Stomach (tissue), 9 donors: ENCODE measurements around the gene MB21D2. TPM values are rescaled to one million over a fixed set of nuclear protein-coding genes. Genes with fewer than 3 reads are reported as not detected.

ENCODE experiments used
- DNase-seq, 2 donors: peaks; one replicate each; pipeline versions ENCODE4 v3.0.0 to v3.0.0-alpha.2; 2013 to 2019
- H3K27ac ChIP-seq, 5 donors: fragments of 200-600 bp in 4 of 5; sonication (generic) in 4 of 5; one replicate each; pipeline ENCODE4 v1.5.1; 2013 to 2019; ENCODE audit warnings: mild to moderate bottlenecking in 1 of 5, moderate library complexity in 1 of 5
- H3K27me3 ChIP-seq, 3 donors: fragments of 200-600 bp; sonication (generic); one replicate each; pipeline ENCODE4 v1.5.1; 2017 to 2019; ENCODE audit warnings: mixed run types in 1 of 3
- H3K36me3 ChIP-seq, 4 donors: fragments of 200-600 bp; sonication (generic); 1 replicate in 3 of 4; 2 replicates in 1 of 4; pipeline ENCODE4 v1.5.1; 2016 to 2019
- H3K4me1 ChIP-seq, 4 donors: fragments of 200-600 bp; sonication (generic); one replicate each; pipeline ENCODE4 v1.5.1; 2016 to 2019
- H3K4me3 ChIP-seq, 4 donors: fragments of 200-600 bp; sonication (generic) in 3 of 4; one replicate each; pipeline ENCODE4 v1.5.1; 2016 to 2019; ENCODE audit warnings: mild to moderate bottlenecking in 1 of 4
- H3K9me3 ChIP-seq, 4 donors: fragments of 200-600 bp; sonication (generic); one replicate each; pipeline ENCODE4 v1.5.1; 2016 to 2019
- CTCF ChIP-seq, 7 experiments: fragments of 450-650 bp in 4 of 7; fragments of 200-600 bp in 3 of 7; sonication (generic) in 3 of 7; IDR thresholded peaks; one replicate each; pipeline ENCODE4 v1.5.1; 2016 to 2019; ENCODE audit warnings: antibody characterized with exemption in 7 of 7, control low read depth in 2 of 7, mild to moderate bottlenecking in 1 of 7
- EP300 ChIP-seq: sonication (generic); formaldehyde crosslinking; IDR thresholded peaks from one replicate; pipeline ENCODE4 v1.6.1; 2017; ENCODE audit warnings: antibody characterized with exemption
- POLR2A ChIP-seq, 4 donors: fragments of 450-650 bp; IDR thresholded peaks; one replicate each; pipeline ENCODE4 v1.6.1; 2016; ENCODE audit warnings: antibody characterized with exemption in 4 of 4, control low read depth in 2 of 4, mild to moderate bottlenecking in 1 of 4, moderate library complexity in 1 of 4
- POLR2AphosphoS5 ChIP-seq, 3 donors: sonication (generic); formaldehyde crosslinking; IDR thresholded peaks; one replicate each; pipeline ENCODE4 v1.6.1; 2016; ENCODE audit warnings: antibody characterized with exemption in 3 of 3
- WGBS, 5 donors: extraction: QIAGEN DNeasy Blood & Tissue Kit in 3 of 5; methylation state at CpG; one replicate each; pipeline versions ENCODE4 v1.1.5 to v1.1.7; 2013 to 2018; 5-methylcytosine and 5-hydroxymethylcytosine counted together
- intact Hi-C: fragments of 100-400 bp; cut with DNase I; formaldehyde crosslinking; loops from one replicate; pipeline ENCODE4 v1.15.1; 2023; ENCODE audit warnings: low total_unique reads
- polyA plus RNA-seq, 3 donors: library from polyadenylated mRNA; stranded (reverse); fragments of 200-250 nt; gene quantifications; one replicate each; pipeline ENCODE4 v1.2.3, GENCODE V29; 2013
- total RNA-seq, 5 donors: library from RNA; depleted of rRNA; stranded (reverse); fragments of >200 nt; gene quantifications; one replicate each; pipeline versions ENCODE4 v1.1.0 to v1.2.3, GENCODE V29; 2014 to 2016
- donor health status: healthy with polysubstance abuse.
- donor health status: Bipolar disorder and iron deficiency.
- donor health status: healthy.

MB21D2 gene
- total and polyA plus RNA-seq, 8 donors = 0.45 to 15.1 (median 2.0) TPM

GRCh38 chr3:192747746-192748145 is 169.9 kb downstream of the MB21D2 start:
- Histone ChIP-seq H3K36me3 (no peaks in the 10 kb centered on the region), H3K27ac (no peak overlapping the region), H3K4me1 (no peaks in the 10 kb centered on the region), H3K9me3 (no peaks in the 10 kb centered on the region), H3K27me3 (no peaks in the 10 kb centered on the region), H3K4me3 (no peak overlapping the region)
- DNase-seq = no peak
- TF ChIP-seq CTCF (IDR thresholded peaks at IDR 0.05) = no peak
- no peak for TF ChIP-seq POLR2AphosphoS5 (IDR thresholded peaks at IDR 0.05)
- 32 to 45% (median 38%) methylated on average over 3 of the region's 3 CpGs for WGBS, 5 donors
- intact Hi-C loops = no loop called here

GRCh38 chr3:192747145-192747544 is 170.5 kb downstream of the MB21D2 start:
- no peak for DNase-seq
- Histone ChIP-seq H3K36me3 (no peaks in the 10 kb centered on the region), H3K4me3 (no peak overlapping the region), H3K27me3 (no peaks in the 10 kb centered on the region), H3K9me3 (no peaks in the 10 kb centered on the region), H3K4me1 (no peaks in the 10 kb centered on the region), H3K27ac (no peak overlapping the region)
- WGBS, 5 donors = 56 to 79% (median 63%) methylated on average over 1 of the region's 1 CpG
- TF ChIP-seq POLR2A (IDR thresholded peaks at IDR 0.05) (no peak), CTCF (IDR thresholded peaks at IDR 0.05) (no peak), EP300 (no peak), POLR2AphosphoS5 (IDR thresholded peaks at IDR 0.05) (no peak)
- intact Hi-C loops = no loop called here

Other genes with a start within 250 kb of the MB21D2 start
- 1 to 10 TPM in 1 of 5 donors, under 1 TPM in 3, not detected in 1; 0.45 to 2.0 (median 0.87) TPM for gene FGF12, start 190.3 kb downstream of the MB21D2 start, total RNA-seq
- 1 to 10 TPM in 2 of 3 donors, under 1 TPM in 1; 0.88 to 5.0 (median 1.6) TPM for gene FGF12, start 190.3 kb downstream of the MB21D2 start, polyA plus RNA-seq